H9 (cell line): Measurements from ENCODE around the gene RAB15. TPM values are rescaled to one million over a fixed set of nuclear protein-coding genes. Genes with fewer than 3 reads are reported as not detected.

ENCODE experiments used
- DNase-seq: peaks from one replicate; pipeline ENCODE4 v3.0.0-alpha.2; 2017
- H2AFZ ChIP-seq: one replicate; pipeline ENCODE4 v1.6.1; 2013; ENCODE audit warnings: mild to moderate bottlenecking, low read length, control low read depth, moderate library complexity
- H2AK5ac ChIP-seq: 2 replicates; pipeline ENCODE4 v1.6.1; 2013; ENCODE audit warnings: low read length, control low read depth, mixed read lengths; ENCODE audit not compliant: insufficient read length
- H2BK120ac ChIP-seq: one replicate; pipeline ENCODE4 v1.6.1; 2013; ENCODE audit warnings: low read depth, mild to moderate bottlenecking, low read length, control low read depth, inconsistent platforms; ENCODE audit not compliant: poor library complexity, severe bottlenecking
- H2BK12ac ChIP-seq: 2 replicates; pipeline ENCODE4 v1.6.1; 2013; ENCODE audit warnings: low read length, control low read depth, mixed read lengths, low read depth; ENCODE audit not compliant: insufficient read length
- H2BK15ac ChIP-seq: 2 replicates; pipeline ENCODE4 v1.6.1; 2013; ENCODE audit warnings: low read depth, low read length, control low read depth
- H2BK20ac ChIP-seq: one replicate; pipeline ENCODE4 v1.6.1; 2013; ENCODE audit warnings: low read depth, mild to moderate bottlenecking, low read length, control low read depth, inconsistent platforms; ENCODE audit not compliant: poor library complexity, severe bottlenecking
- H2BK5ac ChIP-seq: 2 replicates; pipeline ENCODE4 v1.6.1; 2013; ENCODE audit warnings: low read length, control low read depth, mixed read lengths; ENCODE audit not compliant: insufficient read length
- H3K14ac ChIP-seq: 2 replicates; pipeline ENCODE4 v1.6.1; 2013; ENCODE audit warnings: low read length, control low read depth; ENCODE audit not compliant: insufficient read depth
- H3K18ac ChIP-seq: 2 replicates; pipeline ENCODE4 v1.6.1; 2013; ENCODE audit warnings: low read depth, mild to moderate bottlenecking, mixed read lengths, low read length, control low read depth; ENCODE audit not compliant: insufficient read length
- H3K23ac ChIP-seq: 2 replicates; pipeline ENCODE4 v1.6.1; 2013; ENCODE audit warnings: low read length, control low read depth, mixed read lengths, low read depth; ENCODE audit not compliant: insufficient read length
- H3K23me2 ChIP-seq: 2 replicates; pipeline ENCODE4 v1.6.1; 2013; ENCODE audit warnings: low read depth, mild to moderate bottlenecking, mixed read lengths, low read length, control low read depth; ENCODE audit not compliant: insufficient read length, poor library complexity, severe bottlenecking
- H3K27ac ChIP-seq: 2 replicates; pipeline ENCODE4 v1.5.1; 2013; ENCODE audit warnings: low read length, control low read depth, mixed read lengths, low read depth; ENCODE audit not compliant: insufficient read length
- H3K27me3 ChIP-seq: 2 replicates; pipeline ENCODE4 v1.6.1; 2013; ENCODE audit warnings: low read length, control low read depth, inconsistent platforms; ENCODE audit not compliant: insufficient read depth
- H3K4ac ChIP-seq: 2 replicates; pipeline ENCODE4 v1.6.1; 2013; ENCODE audit warnings: low read depth, mild to moderate bottlenecking, control low read depth, inconsistent platforms, low read length, moderate library complexity
- H3K4me1 ChIP-seq: 2 replicates; pipeline ENCODE4 v1.6.1; 2013; ENCODE audit warnings: low read length, control low read depth, inconsistent platforms; ENCODE audit not compliant: insufficient read depth
- H3K4me2 ChIP-seq: 2 replicates; pipeline ENCODE4 v1.6.1; 2013; ENCODE audit warnings: low read length, control low read depth, mixed read lengths; ENCODE audit not compliant: insufficient read length, insufficient read depth
- H3K56ac ChIP-seq: 2 replicates; pipeline ENCODE4 v1.6.1; 2013; ENCODE audit warnings: low read depth, mild to moderate bottlenecking, mixed read lengths, low read length, control low read depth; ENCODE audit not compliant: insufficient read length
- H3K79me1 ChIP-seq: 2 replicates; pipeline ENCODE4 v1.6.1; 2013; ENCODE audit warnings: low read depth, mild to moderate bottlenecking, moderate library complexity, low read length, control low read depth, inconsistent platforms; ENCODE audit not compliant: insufficient read depth, poor library complexity, severe bottlenecking
- H3K79me2 ChIP-seq: 2 replicates; pipeline ENCODE4 v1.6.1; 2013; ENCODE audit warnings: low read length, control low read depth, inconsistent platforms; ENCODE audit not compliant: insufficient read depth
- H3K9ac ChIP-seq: 2 replicates; pipeline ENCODE4 v1.6.1; 2013; ENCODE audit warnings: low read length, control low read depth, mixed read lengths; ENCODE audit not compliant: insufficient read length; ENCODE audit errors: extremely low read depth
- H3K9me3 ChIP-seq: one replicate; pipeline ENCODE4 v1.6.1; 2013; ENCODE audit warnings: low read depth, low read length, inconsistent platforms; ENCODE audit not compliant: control insufficient read depth
- H3T11ph ChIP-seq: one replicate; pipeline ENCODE4 v1.6.1; 2013; ENCODE audit warnings: mild to moderate bottlenecking, low read length, control low read depth, inconsistent platforms
- H4K20me1 ChIP-seq: one replicate; pipeline ENCODE4 v1.6.1; 2013; ENCODE audit not compliant: control insufficient read depth, insufficient read length, insufficient read depth
- H4K5ac ChIP-seq: 2 replicates; pipeline ENCODE4 v1.6.1; 2013; ENCODE audit warnings: low read depth, mild to moderate bottlenecking, mixed read lengths, low read length, control low read depth; ENCODE audit not compliant: insufficient read length
- H4K8ac ChIP-seq: replicated peaks from 2 replicates; pipeline ENCODE4 v1.6.1; 2013; ENCODE audit warnings: low read length, control low read depth, mixed read lengths, low read depth; ENCODE audit not compliant: insufficient read length
- H4K91ac ChIP-seq: 2 replicates; pipeline ENCODE4 v1.6.1; 2013; ENCODE audit warnings: low read depth, mild to moderate bottlenecking, moderate library complexity, mixed read lengths, low read length, control low read depth; ENCODE audit not compliant: insufficient read length
- H3K27ac Mint-ChIP-seq, 3 experiments: 2 replicates in 2 of 3; 3 replicates in 1 of 3; pipeline ENCODE4 v1.8.0; 2020 to 2021; ENCODE audit warnings: mixed read lengths in 3 of 3, mild to moderate bottlenecking in 1 of 3, moderate library complexity in 1 of 3
- H3K27me3 Mint-ChIP-seq: 2 replicates; pipeline ENCODE4 v1.8.0; 2021; ENCODE audit warnings: low read depth, mild to moderate bottlenecking, moderate library complexity, mixed read lengths
- H3K36me3 Mint-ChIP-seq, 3 experiments: 2 replicates in 2 of 3; 3 replicates in 1 of 3; pipeline ENCODE4 v1.8.0; 2020 to 2021; ENCODE audit warnings: low read depth in 3 of 3, mixed read lengths in 3 of 3; ENCODE audit not compliant: insufficient read depth in 1 of 3
- H3K4me1 Mint-ChIP-seq, 2 experiments: 2 replicates each; pipeline ENCODE4 v1.8.0; 2020; ENCODE audit warnings: mixed read lengths in 2 of 2
- H3K4me3 Mint-ChIP-seq, 2 experiments: 2 replicates in 1 of 2; 3 replicates in 1 of 2; pipeline ENCODE4 v1.8.0; 2020 to 2021; ENCODE audit warnings: mild to moderate bottlenecking in 2 of 2, mixed read lengths in 2 of 2, moderate library complexity in 1 of 2
- H3K9me3 Mint-ChIP-seq, 2 experiments: 2 replicates in 1 of 2; 3 replicates in 1 of 2; pipeline ENCODE4 v1.8.0; 2020; ENCODE audit warnings: mild to moderate bottlenecking in 2 of 2, mixed read lengths in 2 of 2, moderate library complexity in 1 of 2
- CTCF ChIP-seq: fragments of 200-600 bp; sonication (generic); conservative IDR thresholded peaks from 3 replicates; pipeline ENCODE4 v1.8.0; 2021; ENCODE audit warnings: antibody characterized with exemption, mild to moderate bottlenecking
- WGBS: extraction: QIAGEN DNeasy Blood & Tissue Kit; methylation state at CpG from one replicate; pipeline ENCODE4 v1.1.7; 2013; ENCODE audit warnings: missing lambda C conversion rate, low lambda C conversion rate, mixed read lengths; ENCODE audit not compliant: insufficient read length; ENCODE audit errors: extremely low coverage; 5-methylcytosine and 5-hydroxymethylcytosine counted together
- total RNA-seq: library from RNA; stranded (reverse); gene quantifications from 2 replicates; pipeline ENCODE4 v1.2.1, GENCODE V29; 2021

Gene RAB15
- total RNA-seq, 1 experiment from 2014 or later: 54.3 TPM

GRCh38 chr14:64968651-64969050, 3.5 kb downstream of the RAB15 start:
- no peaks in the 10 kb centered on the region for H3K23me2 ChIP-seq
- H3K18ac ChIP-seq: no peak overlapping the region
- H3T11ph ChIP-seq: no peak overlapping the region
- H4K8ac ChIP-seq: no peak overlapping the region
- no peak overlapping the region for H4K91ac ChIP-seq
- no peaks in the 10 kb centered on the region for H3K79me1 ChIP-seq
- no peak overlapping the region for H3K27ac ChIP-seq
- H3K79me2 ChIP-seq: no peaks in the 10 kb centered on the region; the same call in 1 of the 2 replicates
- H2BK15ac ChIP-seq: no peak overlapping the region; the same call in 1 of the 2 replicates
- no peak overlapping the region for H3K9ac ChIP-seq
- no peak overlapping the region for H3K23ac ChIP-seq
- Mint-ChIP-seq H3K27me3 (peaks cover 22% of the 10 kb centered on the region), H3K4me3 (peak overlapping the region in 1 of 2 experiments; percentile 21; a peak in 1 of 5 replicates), H3K4me1 (peaks cover 49 to 51% of the 10 kb centered on the region in 2 experiments), H3K27ac (peak overlapping the region in 2 of 3 experiments; percentile 14 to 75; a peak in 2 of 7 replicates), H3K36me3 (peaks cover 16 to 24% (median 18%) of the 10 kb centered on the region in 3 experiments; a peak in 6 of 7 replicates), H3K9me3 (no peaks in the 10 kb centered on the region)
- no CpG with 5 or more reads among the region's 6 CpGs for WGBS
- TF ChIP-seq CTCF: no peak
- no peak overlapping the region for H2AK5ac ChIP-seq
- H2AFZ ChIP-seq: no peak overlapping the region
- H3K14ac ChIP-seq: no peak overlapping the region; the same call in 1 of the 2 replicates
- H4K20me1 ChIP-seq: no peaks in the 10 kb centered on the region
- H3K4ac ChIP-seq: no peak overlapping the region
- DNase-seq: peak; percentile 52
- H2BK20ac ChIP-seq: no peak overlapping the region
- peaks cover 24% of the 10 kb centered on the region; the same call in 1 of the 2 replicates for H3K4me1 ChIP-seq
- H3K27me3 ChIP-seq: no peaks in the 10 kb centered on the region
- H4K5ac ChIP-seq: no peak overlapping the region
- no peaks in the 10 kb centered on the region for H3K9me3 ChIP-seq
- no peak overlapping the region for H3K4me2 ChIP-seq
- H2BK12ac ChIP-seq: no peak overlapping the region
- H2BK5ac ChIP-seq: no peak overlapping the region
- H2BK120ac ChIP-seq: no peak overlapping the region
- H3K56ac ChIP-seq: no peak overlapping the region
